ENCODE data around the gene PDLIM3. TPM values are rescaled to one million over a fixed set of nuclear protein-coding genes. Genes with fewer than 3 reads are reported as not detected.

Gene PDLIM3
- total RNA-seq, 1 donor from 2014 or later, result 10.7 TPM

DNA sequence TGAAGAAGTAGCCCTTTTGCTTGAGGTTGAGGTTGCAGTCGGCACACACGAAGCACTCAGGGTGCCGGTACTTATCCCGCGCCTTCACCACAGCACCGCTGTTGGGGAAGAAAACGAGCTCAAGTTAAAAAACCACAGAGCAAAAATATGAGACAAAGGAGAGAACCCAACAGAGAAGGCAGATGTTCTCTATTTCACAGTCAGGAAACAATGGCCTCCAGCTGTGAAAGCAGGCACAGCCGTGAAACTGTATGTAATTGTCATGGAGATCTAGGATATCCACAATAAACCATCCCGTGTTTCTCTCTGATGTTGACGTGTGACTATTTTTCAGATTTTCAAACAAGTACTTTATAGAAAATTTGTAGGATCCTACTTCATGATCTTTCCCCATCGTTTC lies 32.9 kb downstream of the PDLIM3 start:
- H3K4me3 ChIP-seq (ENCODE audit: low read depth, low read length), result no peak overlapping the region
- no peak for TF ChIP-seq CTCF (IDR thresholded peaks at IDR 0.05; ENCODE audit: insufficient read depth, low read length, poor library complexity, severe bottlenecking)
- DNase-seq (ENCODE audit: low read depth), result no peak

DNA sequence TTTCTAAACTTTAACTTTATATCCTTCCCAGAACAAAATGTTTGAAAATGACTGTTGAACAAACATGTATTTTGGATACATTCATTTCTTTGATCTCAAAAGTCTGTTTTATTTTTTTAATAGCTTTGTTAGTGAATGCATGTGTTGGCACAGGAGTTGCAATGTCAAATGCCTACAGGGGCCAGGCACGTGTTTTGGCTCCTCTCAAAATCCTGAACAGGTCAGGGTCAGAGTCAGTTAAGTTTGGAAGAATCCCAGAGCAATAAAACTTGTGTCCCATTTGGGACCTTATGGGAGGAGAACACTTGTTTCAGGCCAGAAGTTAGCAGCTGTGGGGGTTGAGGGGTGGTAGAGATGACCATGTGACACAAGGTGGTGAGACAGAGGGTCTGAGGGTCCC lies 34.7 kb downstream of the PDLIM3 start:
- DNase-seq (ENCODE audit: low read depth), result no peak
- Histone ChIP-seq H3K36me3 (ENCODE audit: control insufficient read depth, insufficient read depth, low read length) (no peaks in the 10 kb centered on the region), H3K27me3 (ENCODE audit: control insufficient read depth, insufficient read depth, low read length) (no peaks in the 10 kb centered on the region), H3K4me3 (ENCODE audit: low read depth, low read length) (no peak overlapping the region)
- no peak for TF ChIP-seq CTCF (IDR thresholded peaks at IDR 0.05; ENCODE audit: insufficient read depth, low read length, poor library complexity, severe bottlenecking)

More for the DNA sequence above, 32.9 kb downstream of the PDLIM3 start:
- H3K36me3 ChIP-seq (ENCODE audit: control insufficient read depth, insufficient read depth, low read length), result no peaks in the 10 kb centered on the region
- no peaks in the 10 kb centered on the region for H3K27me3 ChIP-seq (ENCODE audit: control insufficient read depth, insufficient read depth, low read length)

DNA sequence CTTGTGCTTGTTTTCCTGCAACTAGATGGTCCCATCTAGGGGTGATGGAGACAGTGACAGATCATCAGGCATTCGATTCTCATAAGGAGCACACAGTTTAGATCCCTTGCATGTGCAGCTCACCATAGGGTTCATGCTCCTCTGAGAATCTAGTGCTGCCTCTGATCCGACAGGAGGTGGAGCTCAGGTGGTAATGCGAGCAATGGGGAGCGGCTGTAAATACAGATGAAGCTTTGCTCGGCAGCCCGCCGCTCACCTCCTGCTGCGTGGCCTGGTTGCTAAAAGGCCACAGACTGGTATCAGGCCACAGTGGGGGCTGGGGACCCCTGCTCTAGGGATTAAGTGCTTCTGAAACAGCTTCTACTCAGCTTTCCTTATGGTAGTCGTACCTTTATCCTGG lies 35.3 kb downstream of the PDLIM3 start:
- no peaks in the 10 kb centered on the region for H3K27me3 ChIP-seq (ENCODE audit: control insufficient read depth, insufficient read depth, low read length)
- H3K4me3 ChIP-seq (ENCODE audit: low read depth, low read length), result no peak overlapping the region
- no peak for TF ChIP-seq CTCF (IDR thresholded peaks at IDR 0.05; ENCODE audit: insufficient read depth, low read length, poor library complexity, severe bottlenecking)
- H3K36me3 ChIP-seq (ENCODE audit: control insufficient read depth, insufficient read depth, low read length), result no peaks in the 10 kb centered on the region
- DNase-seq (ENCODE audit: low read depth), result no peak

DNA sequence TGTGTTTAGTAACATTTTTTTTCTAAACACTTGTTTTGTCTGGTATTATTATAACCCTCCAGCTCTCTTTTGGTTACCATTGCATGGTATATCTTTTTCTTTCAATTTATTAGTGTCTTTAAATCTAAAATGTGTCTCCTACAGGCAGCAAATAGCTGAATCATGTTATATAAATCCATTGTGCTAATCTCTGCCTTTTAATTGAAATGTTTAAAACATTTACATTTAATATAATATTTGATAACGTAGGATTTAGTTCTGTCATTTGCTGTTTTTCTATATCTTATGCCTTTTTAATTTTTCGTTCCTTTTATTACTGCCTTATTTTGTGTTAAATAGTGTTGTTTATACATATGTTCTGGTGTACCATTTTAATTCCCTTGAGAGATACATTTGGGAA lies 46.7 kb downstream of the PDLIM3 start:
- Histone ChIP-seq H3K27me3 (ENCODE audit: control insufficient read depth, insufficient read depth, low read length) (no peaks in the 10 kb centered on the region), H3K4me3 (ENCODE audit: low read depth, low read length) (no peak overlapping the region)
- no peak for TF ChIP-seq CTCF (IDR thresholded peaks at IDR 0.05; ENCODE audit: insufficient read depth, low read length, poor library complexity, severe bottlenecking)

GRCh38 chr4:185481401-185481800 lies 53.9 kb downstream of the PDLIM3 start:
- Histone ChIP-seq H3K36me3 (ENCODE audit: control insufficient read depth, insufficient read depth, low read length) (no peaks in the 10 kb centered on the region), H3K4me3 (ENCODE audit: low read depth, low read length) (no peak overlapping the region), H3K27me3 (ENCODE audit: control insufficient read depth, insufficient read depth, low read length) (no peaks in the 10 kb centered on the region)
- no peak for TF ChIP-seq CTCF (IDR thresholded peaks at IDR 0.05; ENCODE audit: insufficient read depth, low read length, poor library complexity, severe bottlenecking)
- DNase-seq (ENCODE audit: low read depth), result no peak

More for the DNA sequence above, 46.7 kb downstream of the PDLIM3 start:
- H3K36me3 ChIP-seq (ENCODE audit: control insufficient read depth, insufficient read depth, low read length), result no peaks in the 10 kb centered on the region
- DNase-seq (ENCODE audit: low read depth), result no peak

DNA sequence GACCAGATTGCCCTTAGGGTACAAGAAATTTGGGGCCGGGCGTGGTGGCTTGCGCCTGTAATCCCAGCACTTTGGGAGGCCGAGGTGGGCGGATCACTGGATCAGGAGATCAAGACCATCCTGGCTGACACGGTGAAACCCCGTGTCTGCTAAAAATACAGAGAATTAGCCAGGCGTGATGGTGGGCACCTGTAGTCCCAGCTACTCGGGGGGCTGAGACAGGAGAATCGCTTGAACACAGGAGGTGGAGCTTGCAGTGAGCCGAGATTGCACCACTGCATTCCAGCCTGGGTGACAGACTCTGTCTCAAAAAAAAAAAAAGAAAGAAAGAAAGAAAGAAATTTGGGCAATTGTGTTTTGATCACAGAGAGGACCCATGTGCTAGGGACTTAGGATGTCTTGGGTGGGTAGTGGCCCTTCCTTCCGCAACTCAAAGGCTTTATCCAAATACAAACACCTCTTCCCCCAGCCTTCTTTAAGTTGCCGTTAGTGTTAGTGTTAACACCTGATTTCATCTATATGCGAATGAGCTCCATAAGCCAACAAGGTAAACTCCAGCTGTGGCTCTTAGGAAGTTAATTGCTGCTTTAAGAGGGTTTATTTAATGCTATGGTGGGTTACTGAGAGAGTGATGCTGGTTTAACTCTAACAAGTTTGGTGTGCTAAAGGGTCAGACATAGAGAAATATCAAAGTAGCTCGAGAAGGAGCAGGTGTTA lies 55.1 kb downstream of the PDLIM3 start:
- Histone ChIP-seq H3K4me3 (ENCODE audit: low read depth, low read length) (no peak overlapping the region), H3K27me3 (ENCODE audit: control insufficient read depth, insufficient read depth, low read length) (no peaks in the 10 kb centered on the region), H3K36me3 (ENCODE audit: control insufficient read depth, insufficient read depth, low read length) (no peaks in the 10 kb centered on the region)
- no peak for TF ChIP-seq CTCF (IDR thresholded peaks at IDR 0.05; ENCODE audit: insufficient read depth, low read length, poor library complexity, severe bottlenecking)
- no peak for DNase-seq (ENCODE audit: low read depth)

Measured in kidney epithelial cell (primary cell).